Measurements from ENCODE around the gene PRDM1.

Gene PRDM1

DNA sequence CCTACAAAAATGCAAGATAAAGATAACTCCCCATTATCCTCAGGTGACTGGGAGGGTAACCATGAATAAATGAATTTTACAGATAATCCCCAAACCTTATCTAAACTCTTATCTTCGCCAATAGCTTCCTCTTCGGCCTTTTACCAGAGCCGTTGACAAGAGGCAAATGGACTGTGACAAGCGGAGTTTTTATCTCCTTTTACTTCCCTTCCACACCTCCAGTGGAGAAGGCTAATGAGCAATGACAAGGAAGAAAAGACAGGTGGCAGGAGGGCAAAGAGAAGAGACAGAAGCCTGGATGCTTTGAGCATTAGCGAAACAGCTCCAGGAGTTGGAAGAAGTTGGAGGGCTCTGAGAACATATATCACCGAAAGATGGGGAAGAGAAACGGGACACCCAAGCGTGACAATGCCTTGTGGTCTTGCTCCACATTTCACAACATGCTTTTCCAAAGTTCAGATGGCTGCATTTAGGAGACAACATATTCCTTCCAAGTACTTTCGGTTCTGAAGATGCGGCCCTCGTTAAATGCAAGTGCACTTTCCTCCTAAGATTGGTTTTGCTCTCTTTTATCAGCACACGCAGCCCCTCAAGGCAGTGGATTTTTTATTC lies 69.2 kb downstream of the PRDM1 start:
- Histone ChIP-seq H3K9me3 (ENCODE audit: insufficient read depth, low read length, severe bottlenecking) (no peaks in the 10 kb centered on the region), H3K27ac (ENCODE audit: low read length) (no peak overlapping the region), H4K20me1 (ENCODE audit: insufficient read depth, low read length) (no peaks in the 10 kb centered on the region), H3K9ac (ENCODE audit: low read depth, low read length) (no peak overlapping the region), H3K36me3 (ENCODE audit: insufficient read depth, low read length) (no peaks in the 10 kb centered on the region), H2AFZ (ENCODE audit: low read depth, low read length) (no peak overlapping the region), H3K4me3 (ENCODE audit: low read depth in 1 of 2, low read length in 2 of 2) (no peak overlapping the region), H3K79me2 (ENCODE audit: insufficient read depth, low read length) (no peaks in the 10 kb centered on the region), H3K27me3 (ENCODE audit: insufficient read depth, low read length, poor library complexity) (no peaks in the 10 kb centered on the region), H3K4me2 (ENCODE audit: insufficient read depth, low read length) (no peak overlapping the region), H3K4me1 (ENCODE audit: insufficient read depth, low read length) (no peaks in the 10 kb centered on the region)
- no peak for ATAC-seq (ENCODE audit: insufficient read depth, low read depth)
- DNase-seq, result no peak
- no peak for TF ChIP-seq EZH2 (IDR thresholded peaks at IDR 0.05; ENCODE audit: borderline replicate concordance, low read depth, low read length, severe bottlenecking)
- TF ChIP-seq, protein P1, sequence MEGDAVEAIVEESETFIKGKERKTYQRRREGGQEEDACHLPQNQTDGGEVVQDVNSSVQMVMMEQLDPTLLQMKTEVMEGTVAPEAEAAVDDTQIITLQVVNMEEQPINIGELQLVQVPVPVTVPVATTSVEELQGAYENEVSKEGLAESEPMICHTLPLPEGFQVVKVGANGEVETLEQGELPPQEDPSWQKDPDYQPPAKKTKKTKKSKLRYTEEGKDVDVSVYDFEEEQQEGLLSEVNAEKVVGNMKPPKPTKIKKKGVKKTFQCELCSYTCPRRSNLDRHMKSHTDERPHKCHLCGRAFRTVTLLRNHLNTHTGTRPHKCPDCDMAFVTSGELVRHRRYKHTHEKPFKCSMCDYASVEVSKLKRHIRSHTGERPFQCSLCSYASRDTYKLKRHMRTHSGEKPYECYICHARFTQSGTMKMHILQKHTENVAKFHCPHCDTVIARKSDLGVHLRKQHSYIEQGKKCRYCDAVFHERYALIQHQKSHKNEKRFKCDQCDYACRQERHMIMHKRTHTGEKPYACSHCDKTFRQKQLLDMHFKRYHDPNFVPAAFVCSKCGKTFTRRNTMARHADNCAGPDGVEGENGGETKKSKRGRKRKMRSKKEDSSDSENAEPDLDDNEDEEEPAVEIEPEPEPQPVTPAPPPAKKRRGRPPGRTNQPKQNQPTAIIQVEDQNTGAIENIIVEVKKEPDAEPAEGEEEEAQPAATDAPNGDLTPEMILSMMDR (IDR thresholded peaks at IDR 0.05; ENCODE audit: borderline replicate concordance, extremely low read depth, low read length, poor library complexity, severe bottlenecking), result no peak

DNA sequence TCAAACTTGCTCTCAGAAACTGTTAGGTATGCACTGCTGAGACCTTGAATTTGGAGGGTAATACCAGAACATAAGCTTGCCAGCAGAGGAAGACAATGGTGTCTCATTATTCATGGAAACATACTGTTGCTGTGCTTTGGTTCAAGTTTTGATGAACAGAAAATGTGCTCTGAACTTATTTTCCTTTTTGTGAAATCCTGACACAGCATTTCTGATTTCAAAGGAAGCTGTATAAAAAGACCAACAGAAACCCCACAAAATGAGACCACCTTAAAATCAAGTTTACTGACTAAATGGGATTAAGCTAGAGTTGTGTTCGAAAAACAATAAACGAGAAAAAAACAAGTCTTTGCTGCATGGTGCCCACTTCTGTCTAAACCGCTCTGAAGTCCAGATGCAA lies 70.3 kb downstream of the PRDM1 start:
- Histone ChIP-seq H3K27ac (ENCODE audit: low read length) (no peak overlapping the region), H2AFZ (ENCODE audit: low read depth, low read length) (no peak overlapping the region), H3K4me1 (ENCODE audit: insufficient read depth, low read length) (no peaks in the 10 kb centered on the region), H3K36me3 (ENCODE audit: insufficient read depth, low read length) (no peaks in the 10 kb centered on the region), H3K9me3 (ENCODE audit: insufficient read depth, low read length, severe bottlenecking) (no peaks in the 10 kb centered on the region), H3K79me2 (ENCODE audit: insufficient read depth, low read length) (no peaks in the 10 kb centered on the region), H3K4me2 (ENCODE audit: insufficient read depth, low read length) (no peak overlapping the region), H3K27me3 (ENCODE audit: insufficient read depth, low read length, poor library complexity) (no peaks in the 10 kb centered on the region), H3K4me3 (ENCODE audit: low read depth in 1 of 2, low read length in 2 of 2) (no peak overlapping the region), H4K20me1 (ENCODE audit: insufficient read depth, low read length) (no peaks in the 10 kb centered on the region), H3K9ac (ENCODE audit: low read depth, low read length) (no peak overlapping the region)
- DNase-seq (no peak), ATAC-seq (ENCODE audit: insufficient read depth, low read depth) (no peak)
- TF ChIP-seq, protein P1 (IDR thresholded peaks at IDR 0.05; ENCODE audit: borderline replicate concordance, extremely low read depth, low read length, poor library complexity, severe bottlenecking), result no peak
- no peak for TF ChIP-seq EZH2 (IDR thresholded peaks at IDR 0.05; ENCODE audit: borderline replicate concordance, low read depth, low read length, severe bottlenecking)

DNA sequence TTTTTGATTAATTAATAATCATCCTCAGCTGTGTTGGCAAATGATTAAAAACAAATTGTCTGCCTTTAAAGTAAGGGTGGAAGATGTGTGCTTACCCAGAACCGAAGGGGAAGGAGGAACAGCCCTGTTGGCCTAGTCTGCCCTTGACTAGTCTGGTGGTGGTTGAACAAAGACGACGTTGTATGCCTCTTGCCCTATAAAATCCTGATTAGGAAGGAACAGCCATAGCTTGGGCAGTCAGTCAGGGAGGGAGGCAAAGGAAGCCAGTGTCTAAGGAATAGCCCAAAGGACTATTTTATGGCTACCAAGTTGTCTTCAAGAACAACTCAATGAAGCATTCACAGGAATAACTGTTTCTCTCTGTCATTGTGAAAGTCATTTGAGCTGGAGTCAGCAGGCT lies 70.7 kb downstream of the PRDM1 start:
- no peaks in the 10 kb centered on the region for H3K36me3 ChIP-seq (ENCODE audit: insufficient read depth, low read length)
- no peaks in the 10 kb centered on the region for H3K4me1 ChIP-seq (ENCODE audit: insufficient read depth, low read length)
- no peaks in the 10 kb centered on the region for H4K20me1 ChIP-seq (ENCODE audit: insufficient read depth, low read length)
- TF ChIP-seq, protein P1 (IDR thresholded peaks at IDR 0.05; ENCODE audit: borderline replicate concordance, extremely low read depth, low read length, poor library complexity, severe bottlenecking), result no peak
- TF ChIP-seq EZH2 (IDR thresholded peaks at IDR 0.05; ENCODE audit: borderline replicate concordance, low read depth, low read length, severe bottlenecking), result no peak
- no peak overlapping the region for H3K4me3 ChIP-seq (ENCODE audit: low read depth in 1 of 2, low read length in 2 of 2)
- H3K4me2 ChIP-seq (ENCODE audit: insufficient read depth, low read length), result no peak overlapping the region
- DNase-seq (no peak), ATAC-seq (ENCODE audit: insufficient read depth, low read depth) (no peak)
- no peaks in the 10 kb centered on the region for H3K9me3 ChIP-seq (ENCODE audit: insufficient read depth, low read length, severe bottlenecking)
- H3K27ac ChIP-seq (ENCODE audit: low read length), result no peak overlapping the region
- no peak overlapping the region for H3K9ac ChIP-seq (ENCODE audit: low read depth, low read length)
- no peak overlapping the region for H2AFZ ChIP-seq (ENCODE audit: low read depth, low read length)
- H3K27me3 ChIP-seq (ENCODE audit: insufficient read depth, low read length, poor library complexity), result no peaks in the 10 kb centered on the region
- no peaks in the 10 kb centered on the region for H3K79me2 ChIP-seq (ENCODE audit: insufficient read depth, low read length)

Data from DND-41 (cell line).